GM12878 (cell line): Measurements from ENCODE around the gene NEURL4. TPM values are rescaled to one million over a fixed set of nuclear protein-coding genes. Genes with fewer than 3 reads are reported as not detected.
A peak's percentile ranks its signal among the peaks of the same experiment; 100 is the strongest.

ENCODE experiments used
- ATF7 ChIP-seq: fragments of 450-650 bp; IDR thresholded peaks from 2 replicates; pipeline ENCODE4 v1.6.1; 2016; ENCODE audit warnings: low read depth, mild to moderate bottlenecking
- BCLAF1 ChIP-seq: fragments of 450-650 bp; IDR thresholded peaks from 2 replicates; pipeline ENCODE4 v1.6.1; 2017; ENCODE audit warnings: antibody characterized with exemption, mild to moderate bottlenecking, moderate library complexity
- CBX5 ChIP-seq: sonication (generic); IDR thresholded peaks from 2 replicates; pipeline ENCODE4 v1.6.1; 2016; ENCODE audit warnings: low read depth, moderate library complexity, mild to moderate bottlenecking, inconsistent platforms
- CHD4 ChIP-seq: fragments of 200-600 bp; sonication (generic); IDR thresholded peaks from 2 replicates; pipeline ENCODE4 v1.6.1; 2016; ENCODE audit warnings: mild to moderate bottlenecking
- ESRRA ChIP-seq: IDR thresholded peaks from 2 replicates; pipeline ENCODE4 v1.6.1; 2012; ENCODE audit warnings: mild to moderate bottlenecking, low read length, improper control_type of control experiment
- GATAD2B ChIP-seq: fragments of 450-650 bp; conservative IDR thresholded peaks from 2 replicates; pipeline ENCODE4 v1.6.1; 2017; ENCODE audit warnings: low read depth, mild to moderate bottlenecking, moderate library complexity
- IRF5 ChIP-seq: fragments of 450-650 bp; IDR thresholded peaks from 2 replicates; pipeline ENCODE4 v1.6.1; 2017; ENCODE audit warnings: borderline replicate concordance
- MLLT1 ChIP-seq: fragments of 450-650 bp; IDR thresholded peaks from 2 replicates; pipeline ENCODE4 v1.6.1; 2016; ENCODE audit warnings: mild to moderate bottlenecking
- MXI1 ChIP-seq: fragments of 150-350 bp; IDR thresholded peaks from 2 replicates; pipeline ENCODE4 v1.6.1; 2011; ENCODE audit warnings: low read depth, mild to moderate bottlenecking, inconsistent platforms, low read length, improper control_type of control experiment
- NFIC ChIP-seq: IDR thresholded peaks from 2 replicates; pipeline ENCODE4 v1.6.1; 2012; ENCODE audit warnings: low read depth, mild to moderate bottlenecking, inconsistent platforms, low read length, moderate library complexity
- NFYB ChIP-seq: IDR thresholded peaks from 2 replicates; pipeline ENCODE4 v1.6.1; 2011; ENCODE audit warnings: low read depth, mild to moderate bottlenecking, low read length, improper control_type of control experiment, moderate library complexity; ENCODE audit not compliant: insufficient read depth
- NRF1 ChIP-seq: conservative IDR thresholded peaks from 2 replicates; pipeline ENCODE4 v1.6.1; 2011; ENCODE audit warnings: mild to moderate bottlenecking, low read depth, low read length, improper control_type of control experiment
- PML ChIP-seq: IDR thresholded peaks from 2 replicates; pipeline ENCODE4 v1.6.1; 2012; ENCODE audit warnings: low read length, inconsistent platforms
- RUNX3 ChIP-seq: IDR thresholded peaks from 2 replicates; pipeline ENCODE4 v1.6.1; 2012; ENCODE audit warnings: low read length, inconsistent platforms
- SMAD1 ChIP-seq: fragments of 450-650 bp; IDR thresholded peaks from 2 replicates; pipeline ENCODE4 v1.6.1; 2018; ENCODE audit warnings: mild to moderate bottlenecking, low read depth; ENCODE audit not compliant: partially characterized antibody
- SPI1 ChIP-seq: IDR thresholded peaks from 2 replicates; pipeline ENCODE4 v1.6.1; 2011; ENCODE audit warnings: low read depth, mild to moderate bottlenecking, low read length, moderate library complexity, borderline replicate concordance; ENCODE audit not compliant: insufficient read depth
- SREBF2 ChIP-seq: IDR thresholded peaks from 2 replicates; pipeline ENCODE4 v1.6.1; 2012; ENCODE audit warnings: mild to moderate bottlenecking, low read length
- STAT1 ChIP-seq: fragments of 450-650 bp; conservative IDR thresholded peaks from 2 replicates; pipeline ENCODE4 v1.6.1; 2014; ENCODE audit warnings: antibody characterized with exemption, mild to moderate bottlenecking
- SUZ12 ChIP-seq: fragments of 200-600 bp; sonication (generic); IDR thresholded peaks from one replicate; pipeline ENCODE4 v1.6.1; 2018; ENCODE audit warnings: antibody characterized with exemption, mild to moderate bottlenecking; ENCODE audit not compliant: unreplicated experiment
- TARDBP ChIP-seq: IDR thresholded peaks from 2 replicates; pipeline ENCODE4 v1.6.1; 2016; ENCODE audit warnings: borderline replicate concordance
- TBL1XR1 ChIP-seq: IDR thresholded peaks from 2 replicates; pipeline ENCODE4 v1.6.1; 2012; ENCODE audit warnings: low read depth, low read length, improper control_type of control experiment
- TCF12 ChIP-seq: IDR thresholded peaks from 2 replicates; pipeline ENCODE4 v1.6.1; 2011; ENCODE audit warnings: low read depth, mild to moderate bottlenecking, low read length
- TCF3 ChIP-seq: IDR thresholded peaks from 2 replicates; pipeline ENCODE4 v1.6.1; 2012; ENCODE audit warnings: low read depth, mild to moderate bottlenecking, low read length, borderline replicate concordance; ENCODE audit not compliant: insufficient read depth
- ZNF217 ChIP-seq: fragments of 450-650 bp; IDR thresholded peaks from 2 replicates; pipeline ENCODE4 v1.6.1; 2017; ENCODE audit warnings: antibody characterized with exemption, mild to moderate bottlenecking
- polyA plus RNA-seq, 11 experiments: library from polyadenylated mRNA; depleted of rRNA in 4 of 11; unstranded in 6 of 11; stranded (reverse) in 5 of 11; fragments of >200 nt; fragmentation: Nextera tagmentation in 4 of 11; fragmentation: Illumina TruSeq in 1 of 11; extraction: Ambion mirVana in 4 of 11; extraction: Trizol in 1 of 11; gene quantifications; 1 replicate in 1 of 11; 2 replicates in 10 of 11; pipeline versions ENCODE4 v1.2.1 to v1.2.3, GENCODE V29; 2011 to 2016; ENCODE audit warnings: inconsistent platforms in 2 of 11, missing spikeins in 2 of 11, low read depth in 1 of 11
- total RNA-seq, 4 experiments: library from RNA; depleted of rRNA in 3 of 4; stranded (reverse); fragments of >200 nt in 3 of 4; fragmentation: Illumina TruSeq in 1 of 4; extraction: Trizol in 1 of 4; gene quantifications; 2 replicates each; pipeline versions ENCODE4 v1.2.1 to v1.2.3, GENCODE V29; 2013 to 2021

NEURL4 gene
- total and polyA plus RNA-seq, 10 of the 15 experiments (the other 5 are each of a cell fraction or from before 2014, with no cell fraction given) = 0.03 to 41.9 (median 10.0) TPM

GRCh38 chr17:7329997-7330637 lies 982 bp upstream of the NEURL4 start (continued):
- TF ChIP-seq CBX5 (no peak), BCLAF1 (no peak), TBL1XR1 (no peak), CHD4 (no peak), ATF7 (peak; percentile 70; the same call in 1 of the 2 replicates), SUZ12 (no peak), MXI1 (no peak), IRF5 (no peak), STAT1 (no peak), GATAD2B (no peak; the same call in 1 of the 2 replicates), NRF1 (no peak), SPI1 (no peak), NFIC (no peak), SREBF2 (no peak), PML (no peak; the same call in 1 of the 2 replicates), RUNX3 (peak; percentile 68), TCF12 (no peak), SMAD1 (no peak), ESRRA (no peak), NFYB (peak; percentile 85), MLLT1 (no peak), TARDBP (no peak), ZNF217 (no peak), TCF3 (no peak)
